Medulla oblongata (tissue), 1 donor: ENCODE results near the gene CDK5RAP2.
"Not testable (repeated sequence)": the region's sequence is repeated elsewhere in the genome, so short reads cannot be mapped to it uniquely, and the experiment has no call there.

ENCODE experiments used
- DNase-seq: peaks from one replicate; pipeline ENCODE4 v3.0.0-alpha.2; 2015; ENCODE audit errors: extremely low spot score

Gene CDK5RAP2

DNA sequence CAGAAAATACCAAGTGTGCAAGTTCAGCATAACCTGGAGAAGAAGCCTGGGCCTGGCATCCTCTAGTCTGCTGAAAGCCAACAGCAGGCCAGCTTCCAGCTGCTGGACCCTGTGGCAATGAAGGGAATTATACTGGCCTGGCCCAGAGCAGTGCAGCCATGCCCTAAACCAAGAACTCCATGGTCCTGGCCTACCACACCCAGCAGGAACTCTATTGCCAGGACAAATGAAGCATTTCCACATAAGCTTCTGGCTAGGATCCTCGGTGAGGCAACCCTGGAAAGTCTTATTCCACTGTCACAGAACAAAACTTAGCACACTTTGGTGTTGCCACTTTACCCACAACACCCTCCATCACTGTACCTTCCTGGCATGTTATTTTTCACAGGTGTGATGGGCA lies 35.5 kb downstream of the CDK5RAP2 start:
- DNase-seq, result peak; percentile 21

DNA sequence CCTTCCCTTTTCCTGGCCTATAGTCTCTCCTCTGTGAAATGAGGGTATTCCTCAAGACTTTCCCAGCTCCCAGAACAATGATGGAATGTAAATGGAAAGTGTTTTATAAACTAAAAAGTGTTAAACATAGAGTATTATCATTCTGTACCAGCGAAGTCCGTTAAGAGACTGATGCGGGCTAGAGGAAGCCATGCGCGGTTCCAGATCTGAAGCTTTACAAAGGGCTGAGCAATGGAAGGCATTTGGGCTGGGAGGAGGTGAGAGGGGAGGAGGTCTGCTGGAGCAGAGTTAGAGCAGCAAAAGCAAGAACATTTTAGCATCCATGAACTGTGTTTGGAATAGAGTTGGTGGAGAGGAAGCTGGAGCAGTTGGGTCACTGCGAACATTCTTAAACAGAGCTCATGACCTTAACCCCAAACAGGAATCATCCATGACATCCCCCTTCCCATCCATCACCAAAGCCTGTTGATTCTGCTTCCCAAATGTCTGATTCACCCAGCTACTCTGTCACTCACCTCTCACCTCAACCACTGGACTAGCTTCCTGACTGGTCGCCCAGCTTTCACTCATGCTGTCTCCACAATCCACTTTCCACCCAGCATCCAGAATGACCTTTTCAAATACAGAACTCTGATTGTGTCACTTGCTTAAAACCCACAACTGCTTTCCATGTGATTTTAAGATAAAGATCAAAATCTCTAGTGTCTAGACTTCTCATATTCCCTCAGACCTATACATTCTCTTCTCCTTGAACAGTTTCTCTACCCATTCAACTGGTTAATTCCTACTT lies 37.1 kb downstream of the CDK5RAP2 start:
- no peak for DNase-seq

DNA sequence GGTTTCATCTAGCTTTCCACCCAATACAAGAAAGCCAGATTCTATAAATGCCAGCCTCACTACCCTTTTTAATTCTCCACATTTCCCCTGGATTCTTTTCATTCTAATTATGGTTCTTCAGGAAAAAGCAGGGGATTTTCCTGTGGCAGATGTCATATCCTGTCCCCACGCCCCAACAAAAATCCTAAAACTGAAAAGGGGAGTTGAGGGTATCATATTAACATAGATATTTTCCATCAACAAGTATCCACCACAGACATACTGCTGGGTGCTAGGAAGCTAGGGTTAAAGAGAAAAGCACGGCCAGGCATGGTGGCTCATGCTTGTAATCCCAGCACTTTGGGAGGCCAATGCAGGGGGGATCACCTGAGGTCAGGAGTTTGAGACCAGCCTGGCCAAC lies 38.0 kb downstream of the CDK5RAP2 start:
- no peak for DNase-seq

DNA sequence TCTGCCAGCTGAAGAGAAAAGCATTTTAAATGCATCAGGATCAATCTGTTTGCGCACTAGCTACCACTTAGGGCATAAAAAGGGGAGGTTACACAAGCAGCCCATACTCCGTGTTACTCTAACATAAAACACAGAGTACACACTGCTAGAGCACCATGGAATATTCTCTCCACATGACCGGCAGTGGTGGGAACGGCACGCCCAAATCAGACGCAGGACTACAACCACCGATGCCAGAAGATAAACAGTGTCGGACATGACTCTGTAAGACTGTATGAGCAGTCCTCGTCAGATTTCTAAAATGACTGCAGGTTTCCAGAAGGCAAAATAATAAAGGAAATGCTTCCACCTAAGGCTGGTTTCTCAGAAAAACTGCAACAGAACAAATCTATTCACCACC lies 40.0 kb downstream of the CDK5RAP2 start:
- no peak for DNase-seq

DNA sequence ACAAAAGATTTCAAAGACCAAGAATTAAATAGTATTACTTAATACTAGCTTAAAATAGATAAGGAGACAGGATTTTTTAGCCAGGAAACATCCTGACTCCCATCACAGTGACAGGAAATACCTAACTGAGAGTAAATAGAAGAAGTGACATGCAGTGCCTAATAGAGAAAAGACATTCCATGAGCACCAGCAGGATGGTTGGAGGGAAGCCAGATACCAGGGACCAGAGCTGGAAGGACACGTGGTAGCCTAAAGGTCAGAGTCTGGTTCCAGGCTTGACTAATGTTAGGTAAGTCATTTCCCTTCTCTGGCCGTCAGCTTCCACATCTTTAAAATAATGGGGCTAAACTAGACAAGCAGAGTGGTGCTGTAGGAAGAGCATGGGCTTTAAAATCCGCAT lies 41.6 kb downstream of the CDK5RAP2 start:
- DNase-seq, result no peak

DNA sequence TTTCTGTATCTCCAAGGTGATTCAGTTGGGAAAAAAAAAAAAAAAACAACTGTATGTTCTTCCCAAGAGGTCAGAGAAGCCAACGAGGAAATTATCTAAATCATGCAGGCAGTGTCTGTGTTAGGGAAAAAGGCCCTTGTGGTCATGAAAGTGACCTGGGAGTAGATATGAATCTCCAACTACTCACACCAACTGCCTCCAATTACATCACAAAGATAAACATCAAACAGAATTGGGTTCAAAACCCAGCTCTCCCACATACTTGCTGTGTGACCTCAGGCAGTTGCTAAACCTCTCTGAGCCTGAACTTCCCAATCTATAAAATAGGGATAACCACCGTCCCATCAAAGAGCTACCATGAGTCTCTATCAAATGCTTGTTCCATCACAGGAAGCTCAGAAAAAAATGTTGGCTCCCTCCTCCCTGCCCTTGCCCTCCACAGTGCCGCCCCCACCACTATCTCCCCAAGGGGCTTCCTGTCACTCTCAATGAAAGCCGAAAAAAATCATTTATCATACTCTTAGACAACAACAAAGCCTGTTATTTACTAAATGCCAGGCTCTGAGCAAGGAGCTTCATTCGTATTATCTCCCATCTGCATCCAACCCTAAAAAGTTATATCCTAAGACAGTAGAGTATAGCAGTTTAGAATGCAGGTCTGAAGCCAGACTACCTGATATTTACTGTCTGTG lies 42.9 kb downstream of the CDK5RAP2 start:
- no peak for DNase-seq

DNA sequence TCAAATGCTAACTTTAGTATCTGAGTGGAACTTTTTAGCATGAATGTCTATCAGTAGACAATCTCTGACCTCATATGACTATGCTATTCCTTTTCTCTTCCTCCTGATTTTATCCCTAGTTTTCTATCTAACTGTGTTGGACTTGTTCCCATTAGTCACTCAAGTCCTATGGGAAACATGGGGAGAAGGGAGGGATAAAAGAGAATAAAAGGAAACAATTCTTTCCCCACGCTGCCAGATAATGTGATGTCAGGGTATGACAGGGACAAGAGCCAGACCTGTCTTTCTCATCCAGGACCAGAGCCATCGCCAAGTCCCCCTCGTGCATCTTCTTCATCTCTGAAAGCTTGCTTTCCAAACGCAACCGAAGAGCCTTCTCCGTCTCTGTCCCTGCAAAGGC lies 43.9 kb downstream of the CDK5RAP2 start:
- no peak for DNase-seq

DNA sequence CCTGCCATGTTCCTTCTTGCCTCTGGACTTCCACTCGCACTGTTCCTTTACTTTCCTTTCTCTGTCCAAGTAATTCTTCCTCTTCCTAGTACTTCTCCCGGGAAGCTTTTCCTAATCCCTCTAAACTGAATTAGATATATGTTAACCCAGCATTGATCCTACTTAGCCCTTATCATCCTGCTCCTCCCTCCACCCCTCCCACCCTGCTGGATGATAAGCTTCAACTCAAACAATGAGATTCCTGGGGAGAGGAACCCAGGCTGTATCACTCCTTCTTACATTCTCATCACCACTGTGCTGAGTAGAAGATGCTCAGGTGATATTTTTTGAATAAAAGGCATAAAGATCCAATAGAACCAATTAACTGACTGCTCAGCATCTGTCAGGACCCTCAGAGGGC lies 45.7 kb downstream of the CDK5RAP2 start:
- no peak for DNase-seq

DNA sequence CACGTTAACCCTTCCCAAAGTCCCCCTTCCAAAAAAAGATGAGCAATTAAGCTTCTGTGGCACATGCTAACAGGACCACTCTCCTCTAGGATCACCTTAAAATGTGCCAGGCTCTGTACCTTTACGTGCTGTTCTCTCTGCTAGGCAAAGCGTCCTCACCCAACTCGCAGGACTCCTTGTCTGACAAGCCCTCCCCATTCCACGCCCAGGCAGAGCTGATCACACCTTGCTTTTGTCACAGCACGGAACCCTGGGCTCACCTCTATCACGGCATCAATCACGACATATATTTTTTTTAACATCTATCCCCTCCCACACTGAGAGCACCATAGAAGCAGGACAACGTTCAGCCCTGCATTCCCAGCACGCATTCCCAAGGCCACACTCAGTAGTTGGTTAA lies 47.1 kb downstream of the CDK5RAP2 start:
- no peak for DNase-seq

DNA sequence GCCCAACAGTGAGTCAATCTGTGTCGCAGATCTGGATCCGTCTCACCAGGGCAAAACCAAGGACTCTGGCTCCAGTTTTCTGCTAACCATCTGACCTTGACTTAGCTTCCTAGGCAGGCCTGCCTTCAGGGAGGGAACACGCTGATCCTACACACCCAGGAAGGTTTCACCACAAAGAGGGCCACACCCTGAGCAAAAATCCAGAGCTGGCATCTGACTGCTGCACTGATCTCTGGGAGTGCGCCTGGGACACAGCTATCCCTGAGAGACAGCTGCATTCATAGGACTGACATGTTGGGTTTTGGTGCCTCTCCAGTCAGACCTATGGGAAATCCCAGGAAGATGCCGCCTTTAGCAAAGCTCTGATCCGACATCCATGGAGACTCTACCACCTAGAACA lies 47.5 kb downstream of the CDK5RAP2 start:
- no peak for DNase-seq

DNA sequence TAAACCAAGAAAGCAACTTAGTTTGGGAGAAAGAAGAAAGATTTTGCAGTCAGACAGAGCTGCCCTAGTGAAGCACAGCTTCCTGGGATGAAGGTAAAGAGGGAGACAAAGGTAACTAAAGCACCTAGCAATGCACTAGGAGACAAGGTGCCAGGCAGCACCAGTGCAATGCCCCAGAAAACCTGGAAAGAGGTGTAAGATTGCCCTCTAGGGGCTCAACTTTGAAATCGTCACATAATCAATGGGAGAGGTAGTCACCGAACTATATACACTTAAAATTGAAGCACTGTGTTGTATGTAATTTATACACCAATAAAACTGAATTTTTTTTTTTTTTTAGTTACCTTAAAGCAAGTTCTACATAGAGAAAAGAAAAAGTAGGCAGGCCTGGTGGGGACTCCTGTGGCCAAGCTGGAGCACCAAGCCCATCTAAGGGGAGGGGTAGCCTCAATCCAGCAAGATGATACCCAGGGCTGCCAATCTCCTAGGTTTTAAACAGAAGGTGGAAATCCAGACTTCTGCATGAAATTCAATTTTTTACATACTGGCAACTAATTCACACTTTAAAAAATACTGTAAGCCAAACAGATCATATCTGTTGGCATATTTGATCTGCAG lies 48.2 kb downstream of the CDK5RAP2 start:
- DNase-seq, result peak; percentile 21

DNA sequence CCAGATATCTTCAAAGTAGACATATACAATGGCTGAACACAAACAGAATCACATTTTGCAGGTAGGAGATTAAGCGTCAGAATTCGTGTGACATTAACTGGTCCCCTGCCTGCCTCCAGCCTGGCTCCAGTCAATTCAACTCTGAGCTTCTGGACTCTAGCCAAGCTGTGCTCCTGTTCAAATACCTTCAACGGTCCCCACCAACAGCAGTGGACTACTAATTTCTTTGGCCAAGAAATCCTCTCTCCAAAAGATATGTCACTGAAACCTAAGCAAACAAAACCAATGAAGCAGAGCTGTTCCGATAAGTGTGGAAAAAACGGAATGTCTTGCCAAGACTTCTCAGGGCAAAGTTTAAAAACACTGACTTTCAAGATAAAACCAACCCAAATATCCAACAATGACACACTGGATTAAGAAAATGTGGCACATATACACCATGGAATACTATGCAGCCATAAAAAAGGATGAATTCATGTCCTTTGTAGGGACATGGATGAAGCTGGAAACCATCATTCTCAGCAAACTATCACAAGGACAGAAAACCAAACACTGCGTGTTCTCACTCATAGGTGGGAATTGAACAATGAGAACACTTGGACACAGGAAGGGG lies 49.6 kb downstream of the CDK5RAP2 start:
- not testable (repeated sequence) for DNase-seq

DNA sequence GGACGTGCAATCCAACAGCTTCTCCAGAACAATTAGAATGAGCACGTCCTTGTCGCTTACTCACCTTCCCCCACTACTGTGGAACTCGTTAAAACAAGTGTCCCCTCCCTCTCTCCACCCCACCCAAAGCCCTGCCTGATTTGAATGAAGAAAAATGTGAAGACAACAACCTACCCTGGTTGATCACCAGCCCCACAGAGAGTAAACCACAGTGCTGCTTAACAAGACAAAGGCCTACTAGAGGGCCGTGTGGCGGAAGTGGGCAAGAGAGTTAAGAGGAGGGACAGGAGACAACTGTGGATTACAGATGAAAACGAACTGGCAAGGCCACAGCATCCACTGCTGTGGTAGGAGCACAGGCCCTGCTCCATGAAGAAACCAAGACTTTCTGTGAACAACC lies 51.1 kb downstream of the CDK5RAP2 start:
- no peak for DNase-seq

DNA sequence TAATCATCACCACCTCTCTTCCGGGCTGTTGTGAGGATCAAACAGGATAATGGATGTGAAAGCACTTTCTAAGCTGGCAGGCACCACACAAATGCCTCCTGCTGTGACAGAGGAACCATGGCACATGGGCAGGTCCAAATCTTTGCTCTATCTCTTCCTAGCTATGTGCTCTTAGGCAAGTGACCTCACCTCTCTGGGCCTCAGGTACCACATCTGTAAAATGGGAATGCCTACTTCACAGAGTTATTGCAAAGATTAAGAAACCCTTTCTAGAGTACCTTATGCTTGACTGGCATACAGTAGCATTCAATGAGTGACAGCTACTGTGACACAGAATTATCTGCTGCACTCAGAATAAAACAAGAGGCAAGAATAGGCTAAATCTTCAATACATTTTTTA lies 51.6 kb downstream of the CDK5RAP2 start:
- DNase-seq, result no peak

DNA sequence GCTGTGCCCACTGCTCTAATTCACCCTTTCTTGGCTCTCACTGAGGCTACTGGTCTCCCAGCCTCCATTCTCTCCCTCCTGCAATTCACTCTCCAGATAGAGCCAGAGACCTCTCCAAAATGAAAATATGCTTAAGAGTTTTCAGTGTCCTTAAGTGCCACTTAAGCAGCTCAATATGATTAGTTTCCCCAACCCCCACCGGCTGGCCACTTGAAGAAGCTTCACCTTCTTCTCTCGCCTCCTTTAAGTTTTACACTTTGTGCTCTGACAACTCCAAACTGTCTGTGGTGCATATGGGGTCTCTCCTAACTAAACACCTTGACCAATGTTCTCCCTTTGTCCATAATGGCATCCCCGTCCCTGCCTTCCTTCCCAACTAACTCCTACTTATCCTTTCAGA lies 53.4 kb downstream of the CDK5RAP2 start:
- DNase-seq, result no peak

DNA sequence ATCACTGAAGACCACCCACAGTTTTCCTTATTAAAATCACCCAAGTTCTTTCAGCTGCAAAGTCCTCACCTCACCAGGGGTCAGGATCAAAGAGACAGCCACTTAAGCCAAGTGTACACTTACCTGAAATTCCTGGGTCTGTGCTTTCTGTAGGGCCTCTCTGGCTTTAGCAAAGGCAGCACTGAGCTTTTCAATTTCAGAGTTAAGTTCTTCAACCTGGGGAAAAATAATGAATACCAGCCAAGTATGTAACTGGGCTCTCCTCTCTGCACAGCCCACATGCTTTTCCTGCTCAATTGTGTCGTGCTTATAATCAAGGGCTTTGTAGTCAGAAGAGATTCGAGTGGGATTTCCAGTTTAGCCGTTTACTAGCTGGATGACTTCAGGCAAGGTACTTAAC lies 55.1 kb downstream of the CDK5RAP2 start:
- DNase-seq, result no peak

DNA sequence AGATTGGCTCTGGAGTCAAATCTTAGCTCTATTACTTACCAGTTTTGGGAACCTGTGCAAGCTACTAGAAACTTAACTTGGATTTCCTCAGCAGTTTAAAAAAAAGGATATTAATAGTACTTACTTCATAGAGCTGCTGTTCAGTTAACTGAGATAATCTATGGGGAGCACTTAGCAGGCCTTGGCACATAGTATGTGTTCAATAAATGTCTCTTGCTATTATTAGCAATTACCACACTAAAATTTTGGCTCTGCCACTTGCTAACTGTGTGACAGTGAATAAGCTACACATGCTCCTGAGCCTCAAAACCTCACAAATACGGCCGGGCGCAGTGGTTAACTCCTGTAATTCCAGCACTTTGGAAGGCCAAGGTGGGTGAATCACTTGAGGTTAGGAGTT lies 55.9 kb downstream of the CDK5RAP2 start:
- DNase-seq, result no peak

DNA sequence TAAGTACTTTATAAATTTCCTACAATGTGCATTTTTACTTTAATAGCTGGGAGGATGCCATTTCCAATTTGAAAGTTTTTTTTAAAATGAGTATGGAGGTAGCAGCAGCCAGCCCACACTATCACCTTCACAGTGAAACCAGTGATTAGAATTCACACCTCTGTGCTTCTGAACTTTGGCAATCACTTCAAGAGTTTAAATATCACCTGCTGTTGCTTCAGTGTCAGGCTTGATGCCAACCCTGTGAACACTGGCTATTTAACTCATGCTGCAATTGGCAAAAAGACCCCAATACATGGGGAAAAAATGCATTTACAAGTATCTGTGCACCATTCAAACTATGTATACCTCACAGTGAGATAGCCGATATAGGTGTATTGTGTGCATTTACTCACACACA lies 57.4 kb downstream of the CDK5RAP2 start:
- no peak for DNase-seq

DNA sequence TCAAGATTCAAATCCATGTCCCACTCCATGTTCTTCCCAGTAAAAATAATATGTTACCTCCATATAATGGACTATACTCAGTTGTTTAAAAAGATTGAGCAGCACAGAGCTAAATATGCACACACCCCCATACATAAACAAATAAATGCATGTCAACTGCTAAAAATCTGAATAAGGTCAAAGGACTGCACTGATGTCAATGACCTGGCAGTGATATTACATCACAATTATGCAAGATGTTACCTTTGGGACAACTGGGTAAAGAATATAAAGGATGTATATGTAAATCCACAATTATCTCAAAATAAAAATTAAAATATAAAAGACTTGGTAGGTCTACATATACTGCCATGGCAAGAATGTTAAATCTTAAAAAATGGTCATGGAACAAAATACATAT lies 57.9 kb downstream of the CDK5RAP2 start:
- DNase-seq, result no peak

DNA sequence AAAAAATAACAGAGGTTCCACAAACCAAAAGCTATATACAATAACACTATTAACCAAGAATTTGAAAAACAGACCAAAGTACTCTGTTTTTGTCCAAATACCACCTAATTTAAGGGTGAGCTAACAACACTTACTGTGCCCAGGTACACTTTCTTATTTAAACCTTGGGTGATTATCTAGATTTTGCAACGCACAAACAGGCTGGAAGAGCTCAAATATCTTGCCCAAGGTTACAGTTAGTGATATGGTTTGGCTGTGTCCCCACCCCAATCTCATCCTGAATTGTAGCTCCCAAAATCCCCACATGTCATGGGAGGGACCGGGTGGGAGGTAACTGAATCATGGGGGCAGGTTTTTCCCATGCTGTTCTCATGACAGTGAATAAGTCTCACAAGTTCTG lies 58.9 kb downstream of the CDK5RAP2 start:
- no peak for DNase-seq

DNA sequence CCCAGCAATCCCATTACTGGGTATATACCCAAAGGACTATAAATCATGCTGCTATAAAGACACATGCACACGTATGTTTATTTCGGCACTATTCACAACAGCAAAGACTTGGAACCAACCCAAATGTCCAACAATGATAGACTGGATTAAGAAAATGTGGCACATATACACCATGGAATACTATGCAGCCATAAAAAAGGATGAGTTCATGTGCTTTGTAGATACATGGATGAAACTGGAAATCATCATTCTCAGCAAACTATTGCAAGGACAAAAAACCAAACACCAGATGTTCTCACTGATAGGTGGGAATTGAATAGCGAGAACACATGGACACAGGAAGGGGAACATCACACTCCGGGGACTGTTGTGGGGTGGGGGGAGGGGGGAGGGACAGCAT lies 64.0 kb downstream of the CDK5RAP2 start:
- not testable (repeated sequence) for DNase-seq

DNA sequence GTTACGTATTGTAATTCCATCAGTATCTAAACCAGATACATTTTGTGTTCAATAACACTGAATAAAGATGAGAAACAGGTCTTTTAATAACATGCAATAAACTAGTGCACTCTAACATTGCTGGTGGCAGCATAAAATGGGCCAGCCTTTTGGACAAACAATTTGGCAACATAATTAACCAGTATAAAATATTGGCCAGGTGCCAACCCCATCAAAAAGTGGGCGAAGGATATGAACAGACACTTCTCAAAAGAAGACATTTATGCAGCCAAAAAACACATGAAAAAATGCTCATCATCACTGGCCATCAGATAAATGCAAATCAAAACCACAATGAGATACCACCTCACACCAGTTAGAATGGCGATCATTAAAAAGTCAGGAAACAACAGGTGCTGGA lies 64.5 kb downstream of the CDK5RAP2 start:
- not testable (repeated sequence) for DNase-seq

DNA sequence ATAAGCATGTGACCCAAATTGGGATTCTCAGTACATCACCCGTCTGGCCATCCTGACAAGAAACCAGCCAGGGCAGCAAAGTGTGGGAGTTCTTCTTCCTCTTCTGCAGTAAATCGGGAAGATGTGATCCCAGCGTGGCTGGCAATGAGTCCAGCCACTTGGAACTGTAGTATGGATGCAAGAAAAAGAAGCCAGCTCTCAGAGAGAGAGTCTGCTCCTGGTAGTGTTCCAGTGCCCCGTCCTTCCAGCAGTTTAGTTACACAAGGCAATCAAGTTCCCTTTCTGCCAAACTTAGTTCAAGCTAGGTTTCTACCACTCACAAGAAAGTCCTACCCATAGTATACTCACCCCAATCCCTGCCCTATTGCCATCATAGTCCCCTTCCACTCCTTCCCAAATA lies 65.6 kb downstream of the CDK5RAP2 start:
- peak; percentile 18 for DNase-seq
